Middle frontal gyrus (tissue), 1 donor: ENCODE measurements around the gene MYBPH.

ENCODE experiments used
- DNase-seq: peaks from one replicate; pipeline ENCODE4 v3.0.0-alpha.2; 2015; ENCODE audit warnings: low spot score; ENCODE audit errors: extremely low spot score

Gene MYBPH

GRCh38 chr1:203178821-203179666 is 3.4 kb upstream of the MYBPH start:
- no peak for DNase-seq

- no peak for DNase-seq
These were observed 2.5 kb upstream of the MYBPH start for GRCh38 chr1:203178083-203178482.

GRCh38 chr1:203177470-203178039 is 1.9 kb upstream of the MYBPH start:
- no peak for DNase-seq

GRCh38 chr1:203177036-203177405 is 1.4 kb upstream of the MYBPH start:
- no peak for DNase-seq

GRCh38 chr1:203176273-203177035 is 828 bp upstream of the MYBPH start:
- no peak for DNase-seq

GRCh38 chr1:203175827-203176241 is 208 bp upstream of the MYBPH start:
- no peak for DNase-seq

- DNase-seq = no peak
These were observed 1.2 kb downstream of the MYBPH start for GRCh38 chr1:203174324-203174985.

- DNase-seq = no peak
These were observed 2.1 kb downstream of the MYBPH start for GRCh38 chr1:203173566-203173965.

- DNase-seq = no peak
These were observed 2.5 kb downstream of the MYBPH start for GRCh38 chr1:203173011-203173555.

- DNase-seq = no peak
These were observed 3.2 kb downstream of the MYBPH start for GRCh38 chr1:203172184-203173010.

GRCh38 chr1:203171341-203172183 is 4.1 kb downstream of the MYBPH start:
- DNase-seq = no peak

GRCh38 chr1:203170625-203171330 is 4.8 kb downstream of the MYBPH start:
- DNase-seq = no peak

GRCh38 chr1:203169770-203170520 is 5.7 kb downstream of the MYBPH start:
- DNase-seq = no peak

- no peak for DNase-seq
These were observed 6.6 kb downstream of the MYBPH start for GRCh38 chr1:203168991-203169390.

GRCh38 chr1:203168256-203168786 is 7.3 kb downstream of the MYBPH start:
- no peak for DNase-seq

- DNase-seq = no peak
These were observed 7.8 kb downstream of the MYBPH start for GRCh38 chr1:203167913-203168200.

GRCh38 chr1:203167026-203167912 is 8.4 kb downstream of the MYBPH start:
- no peak for DNase-seq
